Astrocyte (in vitro differentiated cells and primary cell): ENCODE measurements around the gene SNAP23. TPM values are rescaled to one million over a fixed set of nuclear protein-coding genes. Genes with fewer than 3 reads are reported as not detected.
"Not testable (repeated sequence)": the region's sequence is repeated elsewhere in the genome, so short reads cannot be mapped to it uniquely, and the experiment has no call there.

ENCODE experiments used
- DNase-seq: peaks from one replicate; pipeline ENCODE4 v3.0.0-alpha.2; 2010; ENCODE audit warnings: low read depth
- FAIRE-seq: peaks from 2 replicates; lab custom pipeline; 2011; peaks lifted over from hg19 to GRCh38; lab: Jason Lieb, UNC
- H2AFZ ChIP-seq: 2 replicates; pipeline ENCODE4 v1.6.0; 2012; ENCODE audit warnings: low read depth, low read length, inconsistent platforms
- H3K27ac ChIP-seq: 2 replicates; pipeline ENCODE4 v1.5.1; 2011; ENCODE audit warnings: low read depth, low read length, inconsistent platforms
- H3K27me3 ChIP-seq: 2 replicates; pipeline ENCODE4 v1.6.0; 2011; ENCODE audit warnings: low read length, inconsistent platforms; ENCODE audit not compliant: insufficient read depth
- H3K36me3 ChIP-seq: 2 replicates; pipeline ENCODE4 v1.5.1; 2011; ENCODE audit warnings: low read length, inconsistent platforms; ENCODE audit not compliant: insufficient read depth
- H3K4me1 ChIP-seq: 2 replicates; pipeline ENCODE4 v1.5.1; 2011; ENCODE audit warnings: low read length, inconsistent platforms; ENCODE audit not compliant: insufficient read depth
- H3K4me2 ChIP-seq: 2 replicates; pipeline ENCODE4 v1.6.0; 2012; ENCODE audit warnings: low read length, inconsistent platforms
- H3K4me3 ChIP-seq: 2 replicates; pipeline ENCODE4 v1.5.1; 2011; ENCODE audit warnings: low read depth, mild to moderate bottlenecking, low read length, inconsistent platforms; ENCODE audit not compliant: insufficient read depth
- H3K79me2 ChIP-seq: 2 replicates; pipeline ENCODE4 v1.6.0; 2012; ENCODE audit warnings: mild to moderate bottlenecking, low read length, inconsistent platforms; ENCODE audit not compliant: insufficient read depth
- H3K9ac ChIP-seq: 2 replicates; pipeline ENCODE4 v1.6.0; 2012; ENCODE audit warnings: mild to moderate bottlenecking, low read length, inconsistent platforms
- H3K9me3 ChIP-seq: 2 replicates; pipeline ENCODE4 v1.5.1; 2012; ENCODE audit warnings: low read depth, mild to moderate bottlenecking, low read length, inconsistent platforms; ENCODE audit not compliant: insufficient read depth
- H4K20me1 ChIP-seq: 2 replicates; pipeline ENCODE4 v1.6.0; 2012; ENCODE audit warnings: low read length, inconsistent platforms; ENCODE audit not compliant: insufficient read depth
- H3K27ac Mint-ChIP-seq: one replicate; pipeline ENCODE4 v1.8.0; 2021; ENCODE audit warnings: mild to moderate bottlenecking, mixed read lengths; ENCODE audit not compliant: unreplicated experiment
- H3K27me3 Mint-ChIP-seq: one replicate; pipeline ENCODE4 v1.8.0; 2021; ENCODE audit warnings: low read depth, mixed read lengths; ENCODE audit not compliant: unreplicated experiment
- H3K36me3 Mint-ChIP-seq: one replicate; pipeline ENCODE4 v1.8.0; 2021; ENCODE audit warnings: low read depth, mixed read lengths; ENCODE audit not compliant: unreplicated experiment
- H3K4me1 Mint-ChIP-seq: one replicate; pipeline ENCODE4 v1.8.0; 2021; ENCODE audit warnings: low read depth, mixed read lengths; ENCODE audit not compliant: unreplicated experiment
- H3K4me3 Mint-ChIP-seq: one replicate; pipeline ENCODE4 v1.8.0; 2021; ENCODE audit warnings: mild to moderate bottlenecking, moderate library complexity, mixed read lengths; ENCODE audit not compliant: unreplicated experiment
- H3K9me3 Mint-ChIP-seq: one replicate; pipeline ENCODE4 v1.8.0; 2021; ENCODE audit warnings: mild to moderate bottlenecking, mixed read lengths; ENCODE audit not compliant: unreplicated experiment
- CTCF ChIP-seq: IDR thresholded peaks from 2 replicates; pipeline ENCODE4 v1.5.1; 2011; ENCODE audit warnings: low read depth, mild to moderate bottlenecking, inconsistent platforms, low read length, moderate library complexity; ENCODE audit not compliant: insufficient read depth
- EZH2 ChIP-seq: IDR thresholded peaks from 2 replicates; pipeline ENCODE4 v1.6.1; 2012; ENCODE audit warnings: mild to moderate bottlenecking, low read length, inconsistent platforms; ENCODE audit not compliant: insufficient read depth
- total RNA-seq: library from RNA; stranded (reverse); gene quantifications from 2 replicates; pipeline ENCODE4 v1.2.1, GENCODE V29; 2021

The SNAP23 gene
- total RNA-seq, 1 donor from 2014 or later, result 122 TPM

GRCh38 chr15:42549032-42549491 lies 53.6 kb downstream of the SNAP23 start:
- no peaks in the 10 kb centered on the region for H3K27me3 ChIP-seq
- no peaks in the 10 kb centered on the region for H3K36me3 ChIP-seq
- H2AFZ ChIP-seq, result peak overlapping the region; percentile 96
- H3K4me3 ChIP-seq, result peak overlapping the region; percentile 94
- H3K9me3 Mint-ChIP-seq, result no peaks in the 10 kb centered on the region
- H4K20me1 ChIP-seq, result peaks cover 12% of the 10 kb centered on the region
- H3K4me2 ChIP-seq, result peak overlapping the region; percentile 90
- peak overlapping the region; percentile 93 for H3K4me3 Mint-ChIP-seq
- peaks cover 17% of the 10 kb centered on the region for H3K4me1 Mint-ChIP-seq
- H3K36me3 Mint-ChIP-seq, result no peaks in the 10 kb centered on the region
- H3K9me3 ChIP-seq, result no peaks in the 10 kb centered on the region
- peaks cover 8% of the 10 kb centered on the region for H3K4me1 ChIP-seq
- peak overlapping the region; percentile 95 for H3K9ac ChIP-seq
- H3K27ac Mint-ChIP-seq, result peak overlapping the region; percentile 75
- peaks cover 74% of the 10 kb centered on the region for H3K79me2 ChIP-seq
- TF ChIP-seq EZH2 (no peak), CTCF (no peak)
- DNase-seq (peak; percentile 18), FAIRE-seq (no peak)
- peak overlapping the region; percentile 86 for H3K27ac ChIP-seq
- no peaks in the 10 kb centered on the region for H3K27me3 Mint-ChIP-seq

- FAIRE-seq (no peak), DNase-seq (no peak)
- TF ChIP-seq CTCF, result no peak
- TF ChIP-seq EZH2, result no peak
- H3K36me3 Mint-ChIP-seq, result no peaks in the 10 kb centered on the region
- Histone ChIP-seq H3K27ac (no peak overlapping the region), H3K9me3 (no peaks in the 10 kb centered on the region), H3K27me3 (no peaks in the 10 kb centered on the region), H3K4me1 (peaks cover 8% of the 10 kb centered on the region), H2AFZ (no peak overlapping the region), H3K36me3 (no peaks in the 10 kb centered on the region), H3K79me2 (peaks cover 78% of the 10 kb centered on the region), H3K9ac (peak overlapping the region; percentile 95), H3K4me2 (peak overlapping the region; percentile 90), H3K4me3 (peak overlapping the region; percentile 94), H4K20me1 (peaks cover 12% of the 10 kb centered on the region)
- H3K27me3 Mint-ChIP-seq, result no peaks in the 10 kb centered on the region
- peak overlapping the region; percentile 93 for H3K4me3 Mint-ChIP-seq
- H3K27ac Mint-ChIP-seq, result no peak overlapping the region
- H3K4me1 Mint-ChIP-seq, result peaks cover 17% of the 10 kb centered on the region
- no peaks in the 10 kb centered on the region for H3K9me3 Mint-ChIP-seq
Measured at GRCh38 chr15:42549741-42550392, 54.4 kb downstream of the SNAP23 start.

- H2AFZ ChIP-seq, result no peak overlapping the region
- no peak overlapping the region for H3K4me2 ChIP-seq
- H3K27me3 ChIP-seq, result no peaks in the 10 kb centered on the region
- no peaks in the 10 kb centered on the region for H3K27me3 Mint-ChIP-seq
- no peak overlapping the region for H3K4me3 Mint-ChIP-seq
- H3K9ac ChIP-seq, result no peak overlapping the region
- DNase-seq (no peak), FAIRE-seq (no peak)
- H3K4me1 ChIP-seq, result no peaks in the 10 kb centered on the region
- no peaks in the 10 kb centered on the region for H3K4me1 Mint-ChIP-seq
- H4K20me1 ChIP-seq, result peaks cover 12% of the 10 kb centered on the region
- H3K9me3 ChIP-seq, result no peaks in the 10 kb centered on the region
- H3K27ac Mint-ChIP-seq, result no peak overlapping the region
- H3K9me3 Mint-ChIP-seq, result no peaks in the 10 kb centered on the region
- H3K79me2 ChIP-seq, result peaks cover 63% of the 10 kb centered on the region
- H3K36me3 ChIP-seq, result no peaks in the 10 kb centered on the region
- no peak overlapping the region for H3K4me3 ChIP-seq
- H3K36me3 Mint-ChIP-seq, result no peaks in the 10 kb centered on the region
- TF ChIP-seq EZH2, result no peak
- TF ChIP-seq CTCF, result no peak
- H3K27ac ChIP-seq, result no peak overlapping the region
Measured at GRCh38 chr15:42553554-42553953, 58.1 kb downstream of the SNAP23 start.

GRCh38 chr15:42556550-42557207 lies 61.2 kb downstream of the SNAP23 start:
- not testable (repeated sequence) for H4K20me1 ChIP-seq, H3K4me1 ChIP-seq, H3K9ac ChIP-seq, H3K4me3 Mint-ChIP-seq, H3K27ac ChIP-seq, H3K27ac Mint-ChIP-seq, H3K4me1 Mint-ChIP-seq, H3K36me3 Mint-ChIP-seq, H3K9me3 Mint-ChIP-seq, H3K9me3 ChIP-seq, H3K27me3 ChIP-seq, H2AFZ ChIP-seq, H3K36me3 ChIP-seq, H3K4me3 ChIP-seq, H3K27me3 Mint-ChIP-seq, FAIRE-seq, H3K4me2 ChIP-seq, DNase-seq
- peaks cover 36% of the 10 kb centered on the region for H3K79me2 ChIP-seq
